Muscle of back (tissue), 11 donors: ENCODE measurements around the gene P3H3. TPM values are rescaled to one million over a fixed set of nuclear protein-coding genes. Genes with fewer than 3 reads are reported as not detected.

Experiments
- DNase-seq, 3 donors: peaks; one replicate each; pipeline versions ENCODE4 v3.0.0 to v3.0.0-alpha.2; 2013
- polyA plus RNA-seq, 10 donors: library from polyadenylated mRNA; unstranded; fragments of 120-200 nt; gene quantifications; one replicate each; pipeline ENCODE4 v1.2.1, GENCODE V29; 2013; ENCODE audit not compliant: insufficient read length in 10 of 10

The P3H3 gene
- polyA plus RNA-seq, 10 donors: 32.6 to 62.7 (median 44.1) TPM

DNA sequence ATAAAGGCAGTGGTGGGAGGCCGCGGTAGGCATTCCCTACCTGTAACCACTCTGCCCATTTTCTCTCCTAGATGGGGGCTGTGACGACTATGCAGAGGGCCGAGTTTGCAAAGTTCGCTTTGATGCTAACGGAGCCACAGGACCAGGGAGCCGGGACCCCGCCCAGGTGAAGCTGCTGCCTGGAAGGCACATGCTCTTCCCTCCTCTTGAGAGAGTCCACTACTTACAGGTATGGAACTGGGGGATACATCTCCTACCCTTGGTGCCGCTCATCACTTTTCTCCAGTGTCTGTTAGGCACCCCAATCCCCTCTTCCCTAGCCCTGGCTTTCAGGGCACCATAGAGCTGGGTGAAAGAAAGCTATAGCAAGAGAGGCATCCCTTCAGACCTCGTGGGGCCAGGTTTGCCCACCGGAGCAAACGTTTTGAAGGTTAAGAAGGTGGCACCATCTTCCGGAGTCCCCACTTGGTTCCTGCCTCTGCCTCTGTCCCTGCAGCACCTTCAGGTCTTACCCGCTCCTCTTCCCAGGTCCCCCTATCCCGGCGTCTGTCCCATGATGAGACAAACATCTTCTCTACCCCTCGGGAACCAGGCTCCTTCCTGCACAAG is 2.0 kb upstream of the P3H3 start:
- no peak for DNase-seq

- DNase-seq: no peak
Observed at GRCh38 chr12:6826734-6827436, 1.3 kb upstream of the P3H3 start.

DNA sequence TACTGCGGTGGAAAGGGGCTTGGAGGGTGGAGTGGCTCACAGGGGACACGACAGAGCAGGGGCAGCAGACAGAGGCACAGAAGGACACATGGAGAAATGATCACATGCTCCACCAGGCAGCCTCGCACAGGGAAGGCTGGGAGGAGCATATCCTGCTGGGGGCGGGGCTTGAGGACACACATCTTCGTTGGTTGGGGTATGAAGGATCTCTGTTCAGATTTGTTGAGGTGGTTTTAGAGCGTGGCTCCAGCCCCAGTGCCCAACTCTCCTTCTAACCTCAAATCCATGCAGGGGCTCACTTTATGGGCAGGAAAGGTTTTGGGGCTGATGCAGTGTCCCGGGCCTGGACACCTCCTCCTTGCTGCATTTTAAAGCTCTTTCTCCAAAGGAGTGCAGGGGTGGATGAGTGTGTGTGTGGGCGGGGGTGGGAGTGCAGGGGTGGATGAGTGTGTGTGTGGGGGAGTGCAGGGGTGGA is 733 bp upstream of the P3H3 start:
- DNase-seq: peak; percentile 81 to 94 (median 83)

- DNase-seq: peak in 2 of 3 donors; percentile 69 to 85
Observed at GRCh38 chr12:6828781-6829535, 751 bp downstream of the P3H3 start.

- DNase-seq: peak in 1 of 3 donors; percentile 42
Observed at GRCh38 chr12:6829536-6830220, 1.5 kb downstream of the P3H3 start.

DNA sequence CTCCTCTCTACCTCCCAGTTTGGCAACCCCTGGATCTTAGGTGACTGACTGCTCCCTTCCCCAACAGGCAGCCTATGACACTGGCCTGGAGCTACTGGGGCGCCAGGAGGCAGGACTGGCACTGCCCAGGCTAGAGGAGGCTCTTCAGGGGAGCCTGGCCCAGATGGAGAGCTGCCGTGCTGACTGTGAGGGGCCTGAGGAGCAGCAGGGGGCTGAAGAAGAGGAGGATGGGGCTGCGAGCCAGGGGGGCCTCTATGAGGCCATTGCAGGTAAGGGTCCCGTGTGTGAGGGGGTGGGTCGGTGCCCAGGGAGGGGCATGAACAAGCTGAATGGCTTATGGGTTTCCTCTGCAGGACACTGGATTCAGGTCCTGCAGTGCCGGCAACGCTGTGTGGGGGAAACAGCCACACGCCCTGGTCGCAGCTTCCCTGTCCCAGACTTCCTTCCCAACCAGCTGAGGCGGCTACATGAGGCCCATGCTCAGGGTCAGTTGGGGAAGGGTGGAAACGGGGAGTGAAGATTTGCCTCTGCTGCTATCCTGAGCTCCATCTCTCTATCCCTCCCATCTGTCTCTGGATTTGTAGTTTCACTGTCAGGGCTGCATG is 2.2 kb downstream of the P3H3 start:
- DNase-seq: no peak

GRCh38 chr12:6830999-6831398 is 2.8 kb downstream of the P3H3 start:
- no peak for DNase-seq

- DNase-seq: no peak
Observed at GRCh38 chr12:6831450-6831995, 3.3 kb downstream of the P3H3 start.

DNA sequence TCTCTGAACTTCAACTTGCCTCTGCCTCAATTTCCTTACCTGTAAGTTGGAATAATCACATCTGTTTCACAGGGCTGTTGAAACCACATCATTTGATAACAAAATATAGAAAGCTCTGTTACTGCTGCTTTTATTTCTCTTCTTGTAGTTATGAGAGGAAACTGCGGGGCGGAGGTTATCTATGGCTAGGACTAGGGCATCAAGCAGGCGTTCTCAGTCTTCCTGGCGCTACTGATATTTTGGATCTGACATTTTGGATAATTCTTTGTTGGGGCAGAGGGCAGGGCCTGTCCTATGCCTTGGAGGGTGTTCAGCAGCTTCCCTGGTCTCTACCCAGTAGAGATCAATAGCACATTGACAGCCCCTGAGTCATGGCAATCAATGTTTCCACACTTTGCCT is 3.9 kb downstream of the P3H3 start:
- DNase-seq: no peak

DNA sequence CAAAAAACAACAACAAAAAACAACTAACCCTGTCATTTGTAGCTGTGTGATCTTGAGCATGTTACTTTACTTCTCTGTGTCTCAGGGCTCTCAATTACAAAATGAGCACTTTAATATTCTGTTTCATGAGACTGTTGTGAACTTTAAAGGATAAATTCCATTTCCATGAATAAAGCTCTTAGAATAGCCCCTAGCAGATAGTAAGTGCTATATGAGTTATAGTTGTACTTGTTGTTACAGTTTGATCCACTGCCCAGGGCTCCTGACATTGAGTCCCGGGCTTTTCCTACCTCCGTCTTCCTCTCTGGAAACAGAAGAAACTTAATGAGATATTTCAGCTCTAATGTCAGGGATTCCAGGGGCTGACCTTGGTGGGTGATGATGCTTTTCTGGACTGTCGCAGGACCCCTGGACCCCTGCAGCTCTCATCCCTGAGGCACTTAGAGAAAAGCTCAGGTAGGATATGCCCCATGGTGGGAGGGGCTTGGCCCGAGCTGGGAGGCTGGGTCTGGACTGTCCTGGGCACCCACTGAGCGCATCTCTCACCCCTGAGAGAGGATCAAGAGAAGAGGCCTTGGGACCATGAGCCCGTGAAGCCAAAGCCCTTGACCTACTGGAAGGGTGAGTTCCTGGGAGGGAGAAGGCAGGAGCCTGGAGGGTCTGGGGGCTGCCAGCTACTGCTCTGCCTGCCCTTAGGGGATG is 5.1 kb downstream of the P3H3 start:
- no peak for DNase-seq

DNA sequence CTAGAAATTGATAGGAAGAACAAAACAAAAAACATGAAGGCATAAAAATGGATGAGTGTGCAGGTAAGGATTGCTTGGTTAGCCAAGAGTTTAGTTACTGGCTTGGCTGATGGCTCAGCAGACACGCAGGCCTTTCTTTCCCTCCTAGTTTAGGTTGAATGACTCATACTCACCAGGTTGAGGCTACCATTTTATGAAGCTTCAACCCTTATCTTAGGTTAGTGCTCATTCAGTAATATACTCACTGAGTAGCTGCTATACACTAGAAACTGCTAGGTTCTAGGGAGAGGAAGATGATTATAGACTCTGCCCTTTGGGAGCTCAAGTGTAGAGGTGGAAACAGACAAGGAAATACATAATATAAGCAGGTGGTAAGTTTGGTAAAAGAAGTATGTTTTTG is 6.0 kb downstream of the P3H3 start:
- no peak for DNase-seq

GRCh38 chr12:6834873-6835272 is 6.7 kb downstream of the P3H3 start:
- DNase-seq: no peak

DNA sequence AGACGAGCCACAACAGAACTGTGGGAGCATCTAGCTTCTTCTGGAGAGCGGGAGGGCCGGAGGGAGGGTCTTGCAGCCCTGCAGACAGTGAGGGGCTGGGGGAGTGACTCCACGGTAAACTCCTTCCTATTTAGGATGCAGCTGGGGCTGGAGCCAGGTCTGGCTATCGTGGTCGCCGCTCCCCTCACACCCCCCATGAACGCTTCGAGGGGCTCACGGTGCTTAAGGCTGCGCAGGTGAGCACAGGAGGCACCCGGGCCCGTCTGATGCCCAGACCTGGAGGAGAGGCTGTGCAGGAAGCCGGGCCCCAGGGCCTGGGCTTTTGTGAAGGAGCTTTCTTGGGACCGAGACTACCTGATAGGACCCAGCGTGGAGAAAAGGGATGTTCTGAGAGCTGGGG is 8.6 kb downstream of the P3H3 start:
- no peak for DNase-seq

DNA sequence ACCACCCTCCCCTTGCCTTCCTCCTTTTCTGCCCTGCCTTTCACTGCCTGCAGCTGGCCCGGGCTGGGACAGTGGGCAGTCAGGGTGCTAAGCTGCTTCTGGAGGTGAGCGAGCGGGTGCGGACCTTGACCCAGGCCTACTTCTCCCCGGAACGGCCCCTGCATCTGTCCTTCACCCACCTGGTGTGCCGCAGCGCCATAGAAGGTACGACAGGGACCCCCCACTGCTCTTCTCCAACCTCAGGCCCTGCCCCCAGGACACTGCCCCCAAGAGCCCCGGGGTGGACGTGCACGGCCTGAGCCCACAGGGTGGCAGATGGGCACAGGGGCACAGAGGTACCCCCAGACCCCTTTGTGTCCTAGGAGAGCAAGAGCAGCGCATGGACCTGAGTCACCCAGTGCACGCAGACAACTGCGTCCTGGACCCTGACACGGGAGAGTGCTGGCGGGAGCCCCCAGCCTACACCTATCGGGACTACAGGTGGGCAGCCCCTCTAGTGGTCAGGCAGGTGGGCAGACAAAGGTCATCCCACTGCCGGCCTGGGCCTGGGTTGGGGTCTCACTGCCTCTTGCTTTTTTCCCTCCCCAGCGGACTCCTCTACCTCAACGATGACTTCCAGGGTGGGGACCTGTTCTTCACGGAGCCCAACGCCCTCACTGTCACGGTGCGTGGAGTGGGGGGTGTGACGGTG is 9.3 kb downstream of the P3H3 start:
- DNase-seq: no peak

- no peak for DNase-seq
Observed at GRCh38 chr12:6838854-6839253, 10.6 kb downstream of the P3H3 start.

DNA sequence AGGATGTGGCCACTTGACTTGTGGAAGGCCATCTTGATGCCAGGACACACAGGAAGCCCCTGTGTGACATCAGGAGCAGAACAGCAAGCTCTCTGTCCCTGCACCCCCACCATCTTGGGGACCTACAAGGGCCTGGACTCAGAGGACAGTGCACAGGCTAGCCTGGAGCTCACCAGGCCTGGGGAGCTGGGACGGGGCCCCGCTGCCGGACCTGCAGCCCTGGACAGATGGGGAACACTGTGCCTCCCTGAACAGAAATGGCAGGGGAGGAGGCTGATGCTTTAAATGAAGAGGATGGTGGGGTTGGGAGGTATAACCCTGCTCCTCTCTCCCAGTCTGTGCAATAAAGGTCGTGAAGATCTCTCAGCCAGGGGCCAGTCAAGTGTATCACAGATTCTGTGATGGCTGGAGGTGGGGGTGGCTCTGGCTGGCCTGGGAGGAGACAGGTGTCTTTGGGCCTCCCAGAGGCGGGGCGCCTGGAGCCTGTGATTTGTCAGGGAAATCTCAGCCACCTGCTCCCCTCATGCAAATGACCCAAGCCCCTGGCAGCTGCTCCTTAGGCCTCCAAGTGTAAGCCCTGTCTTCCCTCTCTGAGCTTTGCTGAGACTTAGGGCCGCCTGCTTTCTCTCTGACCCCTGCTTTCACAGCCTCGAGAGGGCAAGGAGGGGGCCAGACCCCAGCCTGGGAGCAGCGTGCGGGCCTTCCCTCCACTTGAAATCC is 11.4 kb downstream of the P3H3 start:
- DNase-seq: peak in 2 of 3 donors; percentile 50 to 51

- DNase-seq: no peak
Observed at GRCh38 chr12:6840330-6840729, 12.1 kb downstream of the P3H3 start.

DNA sequence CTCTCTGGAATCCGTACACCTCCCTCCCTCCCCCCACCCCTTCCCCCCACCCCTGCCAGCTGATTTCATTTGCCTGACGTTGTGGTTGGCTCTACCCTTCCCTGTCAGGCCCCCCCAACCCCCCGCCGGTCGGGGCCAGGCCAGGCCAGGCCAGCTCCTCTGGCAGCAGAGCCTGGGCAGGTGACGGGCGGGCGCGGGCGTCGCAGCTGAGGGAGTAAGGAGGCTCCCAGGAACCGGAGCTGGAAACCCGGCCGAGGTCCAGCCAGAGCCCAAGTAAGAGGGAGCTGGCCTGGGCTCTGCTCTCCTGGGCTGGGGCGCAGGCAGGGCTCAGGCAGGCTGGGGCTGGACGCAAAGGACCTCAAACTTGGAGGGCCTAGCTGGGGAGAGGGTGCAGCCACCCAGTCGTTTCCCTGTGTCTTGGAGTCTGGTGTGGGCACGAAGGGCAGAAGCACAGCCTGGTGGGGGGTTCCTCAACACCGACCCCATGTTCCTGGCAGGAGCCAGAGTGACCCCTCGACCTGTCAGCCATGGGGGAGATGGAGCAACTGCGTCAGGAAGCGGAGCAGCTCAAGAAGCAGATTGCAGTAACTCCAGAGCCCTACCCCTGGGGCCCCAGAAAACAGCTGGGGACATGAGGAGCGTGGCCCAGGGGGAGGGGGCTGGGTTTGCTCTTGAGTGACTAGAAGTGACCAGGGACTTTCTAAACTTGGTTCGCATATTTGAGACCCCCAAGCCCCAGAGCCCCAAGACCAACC is 12.7 kb downstream of the P3H3 start, which contains the start of gene GNB3:
Gene GNB3 (plus strand): TSS at position 165 of the 755 bp plus-strand sequence. CDS start 363 bp downstream, at position 528.
- DNase-seq: no peak

DNA sequence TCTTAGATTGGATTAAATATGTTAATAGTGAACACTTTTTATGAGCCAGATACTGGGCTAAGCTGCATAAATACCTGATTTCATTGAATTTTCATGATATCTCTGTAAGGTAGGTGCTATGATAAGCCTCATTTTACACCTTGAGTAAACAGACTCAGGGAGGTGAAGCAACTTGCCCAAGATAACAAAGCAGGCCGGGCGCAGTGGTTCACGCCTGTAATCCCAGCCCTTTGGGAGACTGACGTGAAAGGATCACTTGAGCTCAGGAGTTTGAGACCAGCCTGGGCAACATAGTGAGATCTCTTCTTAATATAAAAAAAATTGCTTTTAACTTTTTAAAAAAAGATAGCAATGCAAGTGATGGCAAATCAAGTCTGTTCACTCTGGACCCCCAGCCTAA is 13.9 kb downstream of the P3H3 start:
- DNase-seq: no peak
